HepG2 (cell line): Measurements from ENCODE around the gene SRRT. TPM values are rescaled to one million over a fixed set of nuclear protein-coding genes. Genes with fewer than 3 reads are reported as not detected.

ENCODE experiments used
- ATF7-NPFF ChIP-seq: sonication (generic); formaldehyde crosslinking; IDR thresholded peaks from 2 replicates; pipeline ENCODE4 v1.8.1; 2023; ENCODE audit warnings: mild to moderate bottlenecking, low read depth, missing genetic modification reagents, moderate library complexity
- CHD4 ChIP-seq: fragments of 200-600 bp; sonication (generic); IDR thresholded peaks from 2 replicates; pipeline ENCODE4 v1.7.0; 2017; ENCODE audit warnings: mild to moderate bottlenecking, low read length, borderline replicate concordance
- GABPB1 ChIP-seq: IDR thresholded peaks from 2 replicates; pipeline ENCODE4 v1.6.1; 2016; ENCODE audit warnings: mild to moderate bottlenecking, missing genetic modification reagents, moderate library complexity, missing compliant biosample characterization
- KMT2B ChIP-seq: IDR thresholded peaks from 2 replicates; pipeline ENCODE4 v1.6.1; 2016; ENCODE audit warnings: missing genetic modification reagents, missing compliant biosample characterization
- MAFG ChIP-seq: sonication (generic); formaldehyde crosslinking; IDR thresholded peaks from 2 replicates; pipeline ENCODE4 v1.5.1; 2020; ENCODE audit warnings: mild to moderate bottlenecking, missing genetic modification reagents
- MED13 ChIP-seq: sonication (generic); formaldehyde crosslinking; IDR thresholded peaks from 2 replicates; pipeline ENCODE4 v1.5.0; 2020; ENCODE audit warnings: missing genetic modification reagents
- MEIS2 ChIP-seq: sonication (generic); formaldehyde crosslinking; IDR thresholded peaks from 2 replicates; pipeline ENCODE4 v1.9.0; 2021; ENCODE audit warnings: mild to moderate bottlenecking, missing genetic modification reagents
- NR2F6 ChIP-seq, 2 experiments: IDR thresholded peaks; 2 replicates each; pipeline ENCODE4 v1.6.1; 2016; ENCODE audit warnings: antibody characterized with exemption in 1 of 2, mild to moderate bottlenecking in 1 of 2
- PAX8 ChIP-seq: sonication (generic); formaldehyde crosslinking; IDR thresholded peaks from 2 replicates; pipeline ENCODE4 v1.8.0; 2022; ENCODE audit warnings: mild to moderate bottlenecking, missing genetic modification reagents, borderline replicate concordance
- POLR2G ChIP-seq: fragments of 200-400 bp; formaldehyde crosslinking; IDR thresholded peaks from 2 replicates; pipeline ENCODE4 v1.6.1; 2018; ENCODE audit warnings: mild to moderate bottlenecking, low read depth, low read length, moderate library complexity
- SATB2 ChIP-seq: sonication (generic); formaldehyde crosslinking; IDR thresholded peaks from 2 replicates; pipeline ENCODE4 v1.5.0; 2020; ENCODE audit warnings: missing genetic modification reagents
- TAF1 ChIP-seq: sonication (generic); formaldehyde crosslinking; IDR thresholded peaks from 2 replicates; pipeline ENCODE4 v1.4.0; 2020; ENCODE audit warnings: missing genetic modification reagents
- ZFP36L1 ChIP-seq: sonication (generic); formaldehyde crosslinking; IDR thresholded peaks from 2 replicates; pipeline ENCODE4 v1.8.0; 2022; ENCODE audit warnings: mild to moderate bottlenecking, missing genetic modification reagents, moderate library complexity
- ZNF264 ChIP-seq: sonication (generic); formaldehyde crosslinking; IDR thresholded peaks from 2 replicates; pipeline ENCODE4 v1.4.0; 2020; ENCODE audit warnings: missing genetic modification reagents
- ZNF282 ChIP-seq: fragments of 450-650 bp; IDR thresholded peaks from 2 replicates; pipeline ENCODE4 v1.6.1; 2018; ENCODE audit not compliant: partially characterized antibody
- ZNF547 ChIP-seq: sonication (generic); formaldehyde crosslinking; IDR thresholded peaks from 2 replicates; pipeline ENCODE4 v1.5.1; 2020; ENCODE audit warnings: mild to moderate bottlenecking, missing genetic modification reagents
- ZNF746 ChIP-seq: sonication (generic); formaldehyde crosslinking; IDR thresholded peaks from 2 replicates; pipeline ENCODE4 v1.8.0; 2022; ENCODE audit warnings: mild to moderate bottlenecking, missing genetic modification reagents
- ZNF766 ChIP-seq: sonication (generic); formaldehyde crosslinking; IDR thresholded peaks from 2 replicates; pipeline ENCODE4 v1.5.0; 2020; ENCODE audit warnings: missing genetic modification reagents, borderline replicate concordance
- polyA plus RNA-seq, 8 experiments: library from polyadenylated mRNA; depleted of rRNA in 3 of 8; stranded (reverse) in 7 of 8; unstranded in 1 of 8; fragments of >200 nt; fragmentation: Illumina TruSeq in 4 of 8; extraction: Trizol in 4 of 8; gene quantifications; 2 replicates each; pipeline versions ENCODE4 v1.2.1 to v1.2.3, GENCODE V29; 2011 to 2016; ENCODE audit warnings: low read depth in 4 of 8, missing spikeins in 1 of 8, mixed read lengths in 1 of 8; ENCODE audit not compliant: insufficient read depth in 1 of 8
- total RNA-seq, 5 experiments: library from RNA; depleted of rRNA; stranded (reverse); fragments of >200 nt; fragmentation: Illumina TruSeq; extraction: Trizol; gene quantifications; 2 replicates each; pipeline ENCODE4 v1.2.3, GENCODE V29; 2016; ENCODE audit warnings: low read depth in 1 of 5
- TF ChIP-seq, protein P1 (sequence below): IDR thresholded peaks from 2 replicates; pipeline ENCODE4 v1.6.1; 2016; ENCODE audit warnings: low read depth, control low read depth
- TF ChIP-seq, protein P2 (sequence below): sonication (generic); formaldehyde crosslinking; IDR thresholded peaks from 2 replicates; pipeline ENCODE4 v1.5.0; 2020; ENCODE audit warnings: mild to moderate bottlenecking, missing genetic modification reagents
- TF ChIP-seq, protein P3 (sequence below): sonication (generic); formaldehyde crosslinking; IDR thresholded peaks from 2 replicates; pipeline ENCODE4 v1.8.0; 2022; ENCODE audit warnings: mild to moderate bottlenecking, missing genetic modification reagents, borderline replicate concordance
- TF ChIP-seq, protein P4 (sequence below): sonication (generic); formaldehyde crosslinking; IDR thresholded peaks from 2 replicates; pipeline ENCODE4 v1.4.0; 2020; ENCODE audit warnings: missing genetic modification reagents, mild to moderate bottlenecking, borderline replicate concordance

SRRT gene
- total and polyA plus RNA-seq, 2 of the 13 experiments (the other 11 are each of a cell fraction or from before 2014, with no cell fraction given): 26.2 to 106 TPM

DNA sequence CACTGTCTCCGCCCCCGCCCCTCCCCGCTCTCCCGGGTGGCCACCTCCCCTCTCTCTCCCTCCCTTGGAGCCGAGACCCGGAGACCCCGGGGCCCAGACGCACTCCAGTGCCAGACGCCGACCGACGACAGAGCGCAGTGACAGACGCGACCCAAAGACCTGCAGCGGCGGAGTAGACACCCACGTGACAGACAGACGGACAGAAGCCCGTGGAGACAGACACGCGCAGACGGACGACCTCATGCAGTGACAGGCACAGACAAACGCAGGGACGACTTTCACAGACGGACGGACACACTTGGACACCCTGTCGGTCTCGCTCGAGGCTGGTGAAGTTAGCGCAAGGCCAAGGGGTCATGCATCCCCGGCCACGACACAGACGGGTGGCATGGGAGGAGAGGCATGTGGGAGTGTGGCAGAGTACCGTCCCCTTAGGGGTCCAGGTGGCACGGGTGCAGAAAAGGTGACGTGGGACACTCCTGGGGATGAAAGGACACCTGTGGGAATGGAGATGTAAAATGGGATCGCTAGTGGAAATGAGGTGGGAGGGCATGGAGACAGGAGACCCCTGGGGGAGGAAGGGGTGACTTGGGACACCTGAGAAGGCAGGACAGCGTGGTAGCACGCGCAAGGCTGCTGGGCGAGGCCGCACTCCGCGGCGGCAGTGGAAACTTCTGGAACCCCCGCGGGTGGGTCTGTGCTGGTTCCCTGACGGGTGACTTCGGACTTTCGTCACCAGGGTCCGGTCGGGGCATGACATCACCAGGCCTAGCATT is 21.2 kb downstream of the SRRT start (continued):
- TF ChIP-seq, protein P1, sequence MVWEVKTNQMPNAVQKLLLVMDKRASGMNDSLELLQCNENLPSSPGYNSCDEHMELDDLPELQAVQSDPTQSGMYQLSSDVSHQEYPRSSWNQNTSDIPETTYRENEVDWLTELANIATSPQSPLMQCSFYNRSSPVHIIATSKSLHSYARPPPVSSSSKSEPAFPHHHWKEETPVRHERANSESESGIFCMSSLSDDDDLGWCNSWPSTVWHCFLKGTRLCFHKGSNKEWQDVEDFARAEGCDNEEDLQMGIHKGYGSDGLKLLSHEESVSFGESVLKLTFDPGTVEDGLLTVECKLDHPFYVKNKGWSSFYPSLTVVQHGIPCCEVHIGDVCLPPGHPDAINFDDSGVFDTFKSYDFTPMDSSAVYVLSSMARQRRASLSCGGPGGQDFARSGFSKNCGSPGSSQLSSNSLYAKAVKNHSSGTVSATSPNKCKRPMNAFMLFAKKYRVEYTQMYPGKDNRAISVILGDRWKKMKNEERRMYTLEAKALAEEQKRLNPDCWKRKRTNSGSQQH (CRISPR knock-in tag): no peak
- no peak for TF ChIP-seq ZFP36L1 (CRISPR knock-in tag)
- no peak for TF ChIP-seq ZNF264 (CRISPR knock-in tag)
- TF ChIP-seq ZNF746 (CRISPR knock-in tag): no peak
- TF ChIP-seq KMT2B (CRISPR knock-in tag): no peak
- TF ChIP-seq ZNF282: no peak
- TF ChIP-seq, protein P2, sequence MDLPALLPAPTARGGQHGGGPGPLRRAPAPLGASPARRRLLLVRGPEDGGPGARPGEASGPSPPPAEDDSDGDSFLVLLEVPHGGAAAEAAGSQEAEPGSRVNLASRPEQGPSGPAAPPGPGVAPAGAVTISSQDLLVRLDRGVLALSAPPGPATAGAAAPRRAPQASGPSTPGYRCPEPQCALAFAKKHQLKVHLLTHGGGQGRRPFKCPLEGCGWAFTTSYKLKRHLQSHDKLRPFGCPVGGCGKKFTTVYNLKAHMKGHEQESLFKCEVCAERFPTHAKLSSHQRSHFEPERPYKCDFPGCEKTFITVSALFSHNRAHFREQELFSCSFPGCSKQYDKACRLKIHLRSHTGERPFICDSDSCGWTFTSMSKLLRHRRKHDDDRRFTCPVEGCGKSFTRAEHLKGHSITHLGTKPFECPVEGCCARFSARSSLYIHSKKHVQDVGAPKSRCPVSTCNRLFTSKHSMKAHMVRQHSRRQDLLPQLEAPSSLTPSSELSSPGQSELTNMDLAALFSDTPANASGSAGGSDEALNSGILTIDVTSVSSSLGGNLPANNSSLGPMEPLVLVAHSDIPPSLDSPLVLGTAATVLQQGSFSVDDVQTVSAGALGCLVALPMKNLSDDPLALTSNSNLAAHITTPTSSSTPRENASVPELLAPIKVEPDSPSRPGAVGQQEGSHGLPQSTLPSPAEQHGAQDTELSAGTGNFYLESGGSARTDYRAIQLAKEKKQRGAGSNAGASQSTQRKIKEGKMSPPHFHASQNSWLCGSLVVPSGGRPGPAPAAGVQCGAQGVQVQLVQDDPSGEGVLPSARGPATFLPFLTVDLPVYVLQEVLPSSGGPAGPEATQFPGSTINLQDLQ: peak; percentile 69
- 0 out of 2 replicates have a peak, but pooled peaks have one; percentile 50 for TF ChIP-seq ATF7-NPFF (CRISPR knock-in tag)
- TF ChIP-seq TAF1 (CRISPR knock-in tag): no peak
- TF ChIP-seq MEIS2: 0 out of 2 replicates have a peak, but pooled peaks have one; percentile 24
- TF ChIP-seq POLR2G: no peak
- no peak for TF ChIP-seq SATB2
- no peak for TF ChIP-seq PAX8 (CRISPR knock-in tag)
- no peak for TF ChIP-seq ZNF547
- TF ChIP-seq ZNF766: no peak
- no peak for TF ChIP-seq MAFG (CRISPR knock-in tag)
- TF ChIP-seq, protein P3, sequence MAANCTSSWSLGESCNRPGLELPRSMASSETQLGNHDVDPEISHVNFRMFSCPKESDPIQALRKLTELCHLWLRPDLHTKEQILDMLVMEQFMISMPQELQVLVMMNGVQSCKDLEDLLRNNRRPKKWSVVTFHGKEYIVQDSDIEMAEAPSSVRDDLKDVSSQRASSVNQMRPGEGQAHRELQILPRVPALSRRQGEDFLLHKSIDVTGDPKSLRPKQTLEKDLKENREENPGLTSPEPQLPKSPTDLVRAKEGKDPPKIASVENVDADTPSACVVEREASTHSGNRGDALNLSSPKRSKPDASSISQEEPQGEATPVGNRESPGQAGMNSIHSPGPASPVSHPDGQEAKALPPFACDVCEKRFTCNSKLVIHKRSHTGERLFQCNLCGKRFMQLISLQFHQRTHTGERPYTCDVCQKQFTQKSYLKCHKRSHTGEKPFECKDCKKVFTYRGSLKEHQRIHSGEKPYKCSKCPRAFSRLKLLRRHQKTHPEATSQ (CRISPR knock-in tag): no peak
- TF ChIP-seq CHD4: no peak
- TF ChIP-seq, protein P4, sequence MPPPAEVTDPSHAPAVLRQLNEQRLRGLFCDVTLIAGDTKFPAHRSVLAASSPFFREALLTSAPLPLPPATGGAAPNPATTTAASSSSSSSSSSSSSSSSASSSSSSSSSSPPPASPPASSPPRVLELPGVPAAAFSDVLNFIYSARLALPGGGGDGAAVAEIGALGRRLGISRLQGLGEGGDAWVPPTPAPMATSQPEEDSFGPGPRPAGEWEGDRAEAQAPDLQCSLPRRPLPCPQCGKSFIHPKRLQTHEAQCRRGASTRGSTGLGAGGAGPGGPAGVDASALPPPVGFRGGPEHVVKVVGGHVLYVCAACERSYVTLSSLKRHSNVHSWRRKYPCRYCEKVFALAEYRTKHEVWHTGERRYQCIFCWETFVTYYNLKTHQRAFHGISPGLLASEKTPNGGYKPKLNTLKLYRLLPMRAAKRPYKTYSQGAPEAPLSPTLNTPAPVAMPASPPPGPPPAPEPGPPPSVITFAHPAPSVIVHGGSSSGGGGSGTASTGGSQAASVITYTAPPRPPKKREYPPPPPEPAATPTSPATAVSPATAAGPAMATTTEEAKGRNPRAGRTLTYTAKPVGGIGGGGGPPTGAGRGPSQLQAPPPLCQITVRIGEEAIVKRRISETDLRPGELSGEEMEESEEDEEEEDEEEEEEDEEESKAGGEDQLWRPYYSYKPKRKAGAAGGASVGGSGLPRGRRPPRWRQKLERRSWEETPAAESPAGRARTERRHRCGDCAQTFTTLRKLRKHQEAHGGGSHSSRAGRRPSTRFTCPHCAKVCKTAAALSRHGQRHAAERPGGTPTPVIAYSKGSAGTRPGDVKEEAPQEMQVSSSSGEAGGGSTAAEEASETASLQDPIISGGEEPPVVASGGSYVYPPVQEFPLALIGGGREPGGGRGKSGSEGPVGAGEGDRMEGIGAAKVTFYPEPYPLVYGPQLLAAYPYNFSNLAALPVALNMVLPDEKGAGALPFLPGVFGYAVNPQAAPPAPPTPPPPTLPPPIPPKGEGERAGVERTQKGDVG (CRISPR knock-in tag): no peak
- no peak for TF ChIP-seq MED13 (CRISPR knock-in tag)
- no peak for TF ChIP-seq NR2F6 (IDR thresholded peaks at IDR 0.05)
- TF ChIP-seq NR2F6 (CRISPR knock-in tag; IDR thresholded peaks at IDR 0.05): 0 out of 2 replicates have a peak, but pooled peaks have one; percentile 7
- TF ChIP-seq GABPB1 (CRISPR knock-in tag): 0 out of 2 replicates have a peak, but pooled peaks have one; percentile 38
